Liver (tissue), 3 donors: ENCODE measurements around the gene SPIRE2.
A peak's percentile ranks its signal among the peaks of the same experiment; 100 is the strongest.
"Not testable (repeated sequence)": the region's sequence is repeated elsewhere in the genome, so short reads cannot be mapped to it uniquely, and the experiment has no call there.

Experiments
- FOXA1 ChIP-seq: IDR thresholded peaks from 2 replicates; pipeline ENCODE4 v1.6.1; 2016; ENCODE audit warnings: antibody characterized with exemption
- MAX ChIP-seq: IDR thresholded peaks from 2 replicates; pipeline ENCODE4 v1.6.1; 2016; ENCODE audit warnings: antibody characterized with exemption
- SP1 ChIP-seq: IDR thresholded peaks from 2 replicates; pipeline ENCODE4 v1.6.1; 2018; ENCODE audit warnings: antibody characterized with exemption, mild to moderate bottlenecking
- TF ChIP-seq, protein P1 (sequence below): fragments of 150-350 bp; IDR thresholded peaks from 2 replicates; pipeline ENCODE4 v1.5.1; 2017; ENCODE audit warnings: improper control_type of control experiment, low read depth, low read length; ENCODE audit not compliant: missing input control
- donor health status: healthy.
- donor health status: healthy.

DNA sequence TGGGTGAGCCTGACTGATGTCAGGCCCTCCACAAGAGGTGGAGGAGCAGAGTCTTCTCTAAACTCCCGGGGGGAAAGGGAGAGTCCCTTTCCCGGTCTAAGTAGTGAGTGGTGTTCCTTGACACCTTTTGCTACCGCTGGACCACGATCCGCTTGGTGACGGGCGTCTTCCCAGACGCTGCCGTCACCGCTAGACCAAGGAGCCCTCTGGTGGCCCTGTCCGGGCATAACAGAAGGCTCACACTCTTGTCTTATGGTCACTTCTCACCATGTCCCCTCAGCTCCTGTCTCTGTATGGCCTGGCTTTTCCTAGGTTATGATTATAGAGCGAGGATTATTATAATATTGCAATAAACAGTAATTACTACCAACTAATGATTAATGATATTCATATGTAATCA, 35.2 kb upstream of the SPIRE2 start:
- not testable (repeated sequence) for TF ChIP-seq SP1, MAX, FOXA1
- TF ChIP-seq, protein P1, sequence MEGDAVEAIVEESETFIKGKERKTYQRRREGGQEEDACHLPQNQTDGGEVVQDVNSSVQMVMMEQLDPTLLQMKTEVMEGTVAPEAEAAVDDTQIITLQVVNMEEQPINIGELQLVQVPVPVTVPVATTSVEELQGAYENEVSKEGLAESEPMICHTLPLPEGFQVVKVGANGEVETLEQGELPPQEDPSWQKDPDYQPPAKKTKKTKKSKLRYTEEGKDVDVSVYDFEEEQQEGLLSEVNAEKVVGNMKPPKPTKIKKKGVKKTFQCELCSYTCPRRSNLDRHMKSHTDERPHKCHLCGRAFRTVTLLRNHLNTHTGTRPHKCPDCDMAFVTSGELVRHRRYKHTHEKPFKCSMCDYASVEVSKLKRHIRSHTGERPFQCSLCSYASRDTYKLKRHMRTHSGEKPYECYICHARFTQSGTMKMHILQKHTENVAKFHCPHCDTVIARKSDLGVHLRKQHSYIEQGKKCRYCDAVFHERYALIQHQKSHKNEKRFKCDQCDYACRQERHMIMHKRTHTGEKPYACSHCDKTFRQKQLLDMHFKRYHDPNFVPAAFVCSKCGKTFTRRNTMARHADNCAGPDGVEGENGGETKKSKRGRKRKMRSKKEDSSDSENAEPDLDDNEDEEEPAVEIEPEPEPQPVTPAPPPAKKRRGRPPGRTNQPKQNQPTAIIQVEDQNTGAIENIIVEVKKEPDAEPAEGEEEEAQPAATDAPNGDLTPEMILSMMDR = peak; percentile 58
